ENCODE results near the gene PPARD.

PPARD gene

DNA sequence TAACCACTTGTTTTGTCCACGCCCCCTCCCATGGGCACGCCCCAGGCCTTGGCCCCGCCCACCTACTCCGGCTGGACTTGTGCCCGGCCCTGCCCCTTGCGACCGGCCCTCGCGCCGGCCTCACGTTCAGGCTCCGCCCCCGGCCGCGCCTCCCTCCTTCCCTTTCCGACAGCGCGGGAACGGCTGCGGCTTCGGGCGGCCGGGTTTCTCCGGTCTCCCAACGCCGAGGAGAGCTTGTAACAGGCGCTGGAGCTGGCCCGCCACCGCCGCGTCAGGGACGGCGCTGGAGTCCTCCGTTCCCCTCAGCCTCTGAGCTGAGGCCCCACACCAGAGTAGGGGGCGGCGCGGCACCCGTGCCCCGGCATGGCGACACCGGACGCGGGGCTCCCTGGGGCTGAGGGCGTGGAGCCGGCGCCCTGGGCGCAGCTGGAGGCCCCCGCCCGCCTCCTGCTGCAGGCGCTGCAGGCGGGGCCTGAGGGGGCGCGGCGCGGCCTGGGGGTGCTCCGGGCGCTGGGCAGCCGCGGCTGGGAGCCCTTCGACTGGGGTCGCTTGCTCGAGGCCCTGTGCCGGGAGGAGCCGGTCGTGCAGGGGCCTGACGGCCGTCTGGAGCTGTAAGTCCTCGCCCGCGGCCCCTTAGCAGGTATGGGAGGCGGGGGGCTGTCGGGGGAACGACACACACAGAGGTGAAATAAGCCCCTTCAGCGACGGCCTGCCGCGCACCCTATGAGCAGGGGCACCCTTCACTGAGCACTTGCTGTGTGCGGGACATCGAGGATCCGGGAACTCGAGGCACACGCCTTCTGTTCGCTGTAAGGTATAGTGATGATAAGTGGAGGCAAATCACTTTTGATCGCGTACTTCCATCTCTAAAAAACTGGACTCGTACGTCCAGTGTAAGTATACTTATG, 110.1 kb downstream of the PPARD start, which contains the start of gene FANCE:
TSS of gene FANCE (plus strand) at position 156 of the 908 bp plus-strand sequence. CDS start at position 364, 208 bp downstream.
- H3K27ac ChIP-seq (ENCODE audit: low read depth, low read length), result no peak within 1 kb of the TSS
- peaks cover 2% of the 10 kb centered on the region for H3K36me3 ChIP-seq (ENCODE audit: control insufficient read depth, insufficient read depth, low read length)
- H3K4me1 ChIP-seq (ENCODE audit: control insufficient read depth, low read depth, low read length), result peaks cover 2% of the 10 kb centered on the region
- H2BK15ac ChIP-seq (replicated peaks; ENCODE audit: low read depth), result no peak within 1 kb of the TSS
- H3K27me3 ChIP-seq (ENCODE audit: insufficient read depth, low read length, poor library complexity), result no peaks in the 10 kb centered on the region
- peak within 1 kb of the TSS; percentile 90 for H3K56ac ChIP-seq (ENCODE audit: low read length)
- H3K18ac ChIP-seq (ENCODE audit: low read length), result peak within 1 kb of the TSS; percentile 44
- peak; percentile 97 for DNase-seq
- no peak within 1 kb of the TSS for H2BK5ac ChIP-seq (ENCODE audit: low read length)
- no peak within 1 kb of the TSS for H4K8ac ChIP-seq (ENCODE audit: low read depth, low read length)
- no CpG with 5 or more reads among the region's 87 CpGs for WGBS (ENCODE audit: extremely low coverage, insufficient coverage, low lambda C conversion rate)
- peaks cover 2% of the 10 kb centered on the region for H3K79me1 ChIP-seq (ENCODE audit: low read length)
- no peaks in the 10 kb centered on the region for H3K79me2 ChIP-seq (ENCODE audit: control insufficient read depth, insufficient read depth, low read length)
- H3K9ac ChIP-seq (ENCODE audit: low read length), result peak within 1 kb of the TSS; percentile 84
- H2BK120ac ChIP-seq (ENCODE audit: low read depth, low read length), result no peak within 1 kb of the TSS
- H3K23ac ChIP-seq (ENCODE audit: low read length), result no peak within 1 kb of the TSS
- H4K5ac ChIP-seq (ENCODE audit: low read length), result no peak within 1 kb of the TSS
- peak within 1 kb of the TSS; percentile 53 for H3K4me3 ChIP-seq (ENCODE audit: low read length)
- H3K4me2 ChIP-seq (ENCODE audit: low read length), result peak within 1 kb of the TSS; percentile 78
- no peak within 1 kb of the TSS for H2AK5ac ChIP-seq (ENCODE audit: low read length)
- no peak within 1 kb of the TSS for H3K4ac ChIP-seq (ENCODE audit: low read depth, low read length)

DNA sequence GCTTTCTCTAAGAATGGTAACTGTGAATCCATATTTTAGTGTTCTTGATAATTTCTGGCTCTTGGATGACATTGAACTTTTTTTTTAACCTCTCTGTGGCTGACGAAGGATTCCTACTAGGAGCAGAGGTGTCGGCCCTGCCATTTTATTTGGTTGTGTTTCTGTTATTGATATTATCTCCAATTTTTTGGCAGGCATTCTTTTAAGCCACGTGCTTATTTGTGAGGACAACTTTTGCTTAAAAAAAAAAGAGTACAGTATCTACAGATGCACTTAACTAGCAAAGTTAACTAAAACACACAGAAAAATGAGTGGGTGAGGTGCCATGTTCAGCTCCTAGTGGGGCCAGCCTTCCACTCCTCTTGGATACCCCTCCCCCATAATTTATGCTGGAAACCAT, 110.9 kb downstream of the PPARD start:
- peak overlapping the region; percentile 84 for H3K9ac ChIP-seq (ENCODE audit: low read length)
- H3K27me3 ChIP-seq (ENCODE audit: insufficient read depth, low read length, poor library complexity), result no peaks in the 10 kb centered on the region
- H3K79me1 ChIP-seq (ENCODE audit: low read length), result peaks cover 2% of the 10 kb centered on the region
- H2AK5ac ChIP-seq (ENCODE audit: low read length), result no peak overlapping the region
- no peak for DNase-seq
- H3K4me2 ChIP-seq (ENCODE audit: low read length), result peak overlapping the region; percentile 78
- WGBS (ENCODE audit: extremely low coverage, insufficient coverage, low lambda C conversion rate), result no CpG with 5 or more reads among the region's 3 CpGs
- H2BK120ac ChIP-seq (ENCODE audit: low read depth, low read length), result no peak overlapping the region
- no peak overlapping the region for H4K5ac ChIP-seq (ENCODE audit: low read length)
- H2BK15ac ChIP-seq (replicated peaks; ENCODE audit: low read depth), result no peak overlapping the region
- H3K18ac ChIP-seq (ENCODE audit: low read length), result no peak overlapping the region
- no peaks in the 10 kb centered on the region for H3K79me2 ChIP-seq (ENCODE audit: control insufficient read depth, insufficient read depth, low read length)
- no peak overlapping the region for H3K4me3 ChIP-seq (ENCODE audit: low read length)
- peaks cover 2% of the 10 kb centered on the region for H3K36me3 ChIP-seq (ENCODE audit: control insufficient read depth, insufficient read depth, low read length)
- peak overlapping the region; percentile 90 for H3K56ac ChIP-seq (ENCODE audit: low read length)
- no peak overlapping the region for H3K27ac ChIP-seq (ENCODE audit: low read depth, low read length)
- no peak overlapping the region for H2BK5ac ChIP-seq (ENCODE audit: low read length)
- no peak overlapping the region for H3K4ac ChIP-seq (ENCODE audit: low read depth, low read length)
- H3K23ac ChIP-seq (ENCODE audit: low read length), result no peak overlapping the region
- H4K8ac ChIP-seq (ENCODE audit: low read depth, low read length), result no peak overlapping the region
- H3K4me1 ChIP-seq (ENCODE audit: control insufficient read depth, low read depth, low read length), result peaks cover 2% of the 10 kb centered on the region

GRCh38 chr6:35454391-35455110, 112.2 kb downstream of the PPARD start:
- H2AK5ac ChIP-seq (ENCODE audit: low read length), result no peak overlapping the region
- H3K36me3 ChIP-seq (ENCODE audit: control insufficient read depth, insufficient read depth, low read length), result peaks cover 3% of the 10 kb centered on the region
- peaks cover 2% of the 10 kb centered on the region for H3K79me1 ChIP-seq (ENCODE audit: low read length)

GRCh38 chr6:35457907-35458306, 115.5 kb downstream of the PPARD start:
- no peak overlapping the region for H3K27ac ChIP-seq (ENCODE audit: low read depth, low read length)
- H3K36me3 ChIP-seq (ENCODE audit: control insufficient read depth, insufficient read depth, low read length), result peaks cover 4% of the 10 kb centered on the region
- no peak overlapping the region for H3K18ac ChIP-seq (ENCODE audit: low read length)
- peaks cover 2% of the 10 kb centered on the region for H3K79me1 ChIP-seq (ENCODE audit: low read length)
- no peaks in the 10 kb centered on the region for H3K27me3 ChIP-seq (ENCODE audit: insufficient read depth, low read length, poor library complexity)
- H2AK5ac ChIP-seq (ENCODE audit: low read length), result no peak overlapping the region
- H2BK15ac ChIP-seq (replicated peaks; ENCODE audit: low read depth), result no peak overlapping the region
- peak; percentile 20 for DNase-seq
- H3K4me1 ChIP-seq (ENCODE audit: control insufficient read depth, low read depth, low read length), result no peaks in the 10 kb centered on the region
- no peak overlapping the region for H4K8ac ChIP-seq (ENCODE audit: low read depth, low read length)
- no peak overlapping the region for H2BK5ac ChIP-seq (ENCODE audit: low read length)
- H3K4me2 ChIP-seq (ENCODE audit: low read length), result no peak overlapping the region
- no CpG with 5 or more reads among the region's 4 CpGs for WGBS (ENCODE audit: extremely low coverage, insufficient coverage, low lambda C conversion rate)
- H2BK120ac ChIP-seq (ENCODE audit: low read depth, low read length), result no peak overlapping the region
- H3K9ac ChIP-seq (ENCODE audit: low read length), result no peak overlapping the region
- no peak overlapping the region for H3K4me3 ChIP-seq (ENCODE audit: low read length)
- no peaks in the 10 kb centered on the region for H3K79me2 ChIP-seq (ENCODE audit: control insufficient read depth, insufficient read depth, low read length)
- no peak overlapping the region for H3K56ac ChIP-seq (ENCODE audit: low read length)
- H3K4ac ChIP-seq (ENCODE audit: low read depth, low read length), result no peak overlapping the region
- H3K23ac ChIP-seq (ENCODE audit: low read length), result no peak overlapping the region
- H4K5ac ChIP-seq (ENCODE audit: low read length), result no peak overlapping the region

More at GRCh38 chr6:35454391-35455110, 112.2 kb downstream of the PPARD start:
- Histone ChIP-seq H3K27me3 (ENCODE audit: insufficient read depth, low read length, poor library complexity) (no peaks in the 10 kb centered on the region), H3K9ac (ENCODE audit: low read length) (peak overlapping the region; percentile 22), H3K27ac (ENCODE audit: low read depth, low read length) (no peak overlapping the region), H3K4ac (ENCODE audit: low read depth, low read length) (no peak overlapping the region), H2BK5ac (ENCODE audit: low read length) (no peak overlapping the region), H2BK15ac (replicated peaks; ENCODE audit: low read depth) (no peak overlapping the region), H3K23ac (ENCODE audit: low read length) (no peak overlapping the region), H2BK120ac (ENCODE audit: low read depth, low read length) (no peak overlapping the region), H3K18ac (ENCODE audit: low read length) (no peak overlapping the region), H3K4me3 (ENCODE audit: low read length) (no peak overlapping the region), H3K56ac (ENCODE audit: low read length) (peak overlapping the region; percentile 57), H4K8ac (ENCODE audit: low read depth, low read length) (no peak overlapping the region), H4K5ac (ENCODE audit: low read length) (no peak overlapping the region), H3K4me2 (ENCODE audit: low read length) (no peak overlapping the region), H3K79me2 (ENCODE audit: control insufficient read depth, insufficient read depth, low read length) (no peaks in the 10 kb centered on the region), H3K4me1 (ENCODE audit: control insufficient read depth, low read depth, low read length) (peaks cover 2% of the 10 kb centered on the region)
- DNase-seq, result no peak
- WGBS (ENCODE audit: extremely low coverage, insufficient coverage, low lambda C conversion rate), result no CpG with 5 or more reads among the region's 9 CpGs

GRCh38 chr6:35461270-35461669, 118.9 kb downstream of the PPARD start:
- H2BK120ac ChIP-seq (ENCODE audit: low read depth, low read length), result no peak overlapping the region
- H3K4me1 ChIP-seq (ENCODE audit: control insufficient read depth, low read depth, low read length), result no peaks in the 10 kb centered on the region
- no peak overlapping the region for H2BK5ac ChIP-seq (ENCODE audit: low read length)
- H3K79me1 ChIP-seq (ENCODE audit: low read length), result no peaks in the 10 kb centered on the region
- H3K4ac ChIP-seq (ENCODE audit: low read depth, low read length), result no peak overlapping the region
- no peak overlapping the region for H3K27ac ChIP-seq (ENCODE audit: low read depth, low read length)
- no peak overlapping the region for H3K9ac ChIP-seq (ENCODE audit: low read length)
- no peak overlapping the region for H3K4me2 ChIP-seq (ENCODE audit: low read length)
- H4K8ac ChIP-seq (ENCODE audit: low read depth, low read length), result no peak overlapping the region
- H3K79me2 ChIP-seq (ENCODE audit: control insufficient read depth, insufficient read depth, low read length), result no peaks in the 10 kb centered on the region
- H2AK5ac ChIP-seq (ENCODE audit: low read length), result no peak overlapping the region
- H3K18ac ChIP-seq (ENCODE audit: low read length), result no peak overlapping the region
- H3K27me3 ChIP-seq (ENCODE audit: insufficient read depth, low read length, poor library complexity), result no peaks in the 10 kb centered on the region
- WGBS (ENCODE audit: extremely low coverage, insufficient coverage, low lambda C conversion rate), result no CpG with 5 or more reads among the region's 3 CpGs
- no peak overlapping the region for H3K4me3 ChIP-seq (ENCODE audit: low read length)
- peaks cover 2% of the 10 kb centered on the region for H3K36me3 ChIP-seq (ENCODE audit: control insufficient read depth, insufficient read depth, low read length)
- no peak for DNase-seq
- no peak overlapping the region for H3K23ac ChIP-seq (ENCODE audit: low read length)
- no peak overlapping the region for H4K5ac ChIP-seq (ENCODE audit: low read length)
- H2BK15ac ChIP-seq (replicated peaks; ENCODE audit: low read depth), result no peak overlapping the region
- H3K56ac ChIP-seq (ENCODE audit: low read length), result no peak overlapping the region
